ENCODE measurements around the gene EP400. TPM values are rescaled to one million over a fixed set of nuclear protein-coding genes. Genes with fewer than 3 reads are reported as not detected.

EP400 gene
- total RNA-seq, 6 donors from 2014 or later, result 21.7 to 61.8 (median 40.4) TPM

DNA sequence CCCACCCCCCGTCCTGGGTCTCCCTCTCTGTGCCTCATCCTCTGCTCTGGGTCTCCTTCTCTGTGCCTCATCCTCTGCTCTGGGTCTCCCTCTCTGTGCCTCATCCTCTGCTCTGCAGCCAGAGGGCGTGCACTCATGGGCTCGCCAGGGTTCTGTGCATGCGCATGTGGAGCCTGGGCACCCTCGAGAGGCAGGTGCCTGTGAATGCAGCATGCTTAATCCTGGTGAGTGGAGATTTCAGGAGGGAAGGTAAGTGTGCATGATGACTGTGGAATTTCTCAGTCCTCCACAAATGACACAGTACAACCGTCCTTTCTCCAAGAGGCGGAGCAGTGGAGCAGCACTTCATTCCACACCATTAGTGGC is 65.2 kb downstream of the EP400 start:
- ATAC-seq (ENCODE audit: low FRiP score in 2 of 2), result no peak
- no peak overlapping the region for H3K4me3 ChIP-seq
- TF ChIP-seq EP300 (IDR thresholded peaks at IDR 0.05) (no peak), POLR2AphosphoS5 (IDR thresholded peaks at IDR 0.05) (no peak), CTCF (IDR thresholded peaks at IDR 0.05) (no peak), POLR2A (IDR thresholded peaks at IDR 0.05) (no peak)
- H3K36me3 ChIP-seq, result peaks cover 39 to 95% (median 87%) of the 10 kb centered on the region in 4 donors
- H3K4me1 ChIP-seq, result no peaks in the 10 kb centered on the region
- WGBS, 2 donors, result 89 to 93% methylated on average over 7 of the region's 7 CpGs
- no peak for DNase-seq
- no peaks in the 10 kb centered on the region for H3K9me3 ChIP-seq
- no peaks in the 10 kb centered on the region for H3K27me3 ChIP-seq
- H3K27ac ChIP-seq, result no peak overlapping the region

DNA sequence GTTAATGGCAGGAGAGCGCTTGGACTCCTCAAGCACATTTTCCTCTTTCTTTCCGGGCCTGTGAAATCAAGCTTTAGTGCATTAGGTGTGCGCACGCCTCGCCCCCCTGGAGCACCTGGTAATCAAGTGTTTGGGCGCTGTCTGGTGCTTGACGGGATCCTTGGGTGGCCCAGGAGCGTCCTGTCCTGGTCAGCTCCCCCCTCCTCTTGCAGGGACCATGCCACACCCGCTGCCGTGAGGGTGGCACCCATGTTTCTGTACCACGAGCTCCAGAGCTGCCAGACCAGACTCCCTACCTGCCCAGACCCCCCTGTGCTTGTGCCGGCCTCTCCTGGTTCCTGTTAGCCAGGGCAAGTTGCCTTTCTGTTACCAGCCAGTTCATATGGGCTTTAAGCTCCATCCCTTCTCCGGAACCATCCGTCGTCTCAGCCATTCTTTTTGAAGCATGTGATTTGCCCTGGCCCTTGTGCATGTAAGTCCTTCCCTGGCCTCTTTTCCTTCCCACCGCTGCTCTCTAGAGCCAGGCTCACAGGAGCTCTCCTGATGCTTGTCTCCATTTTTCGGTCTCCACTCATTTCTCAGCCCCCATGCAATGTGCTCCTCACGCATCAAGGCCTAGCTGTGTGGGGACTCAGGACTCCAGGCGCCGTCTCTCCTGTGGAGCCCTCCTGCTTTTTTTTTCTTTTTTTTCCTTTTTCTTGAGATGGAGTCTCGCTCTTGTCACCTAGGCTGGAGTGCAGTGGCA is 66.1 kb downstream of the EP400 start:
- no peaks in the 10 kb centered on the region for H3K27me3 ChIP-seq
- H3K9me3 ChIP-seq, result no peaks in the 10 kb centered on the region
- no peak overlapping the region for H3K4me3 ChIP-seq
- no peak overlapping the region for H3K27ac ChIP-seq
- no peaks in the 10 kb centered on the region for H3K4me1 ChIP-seq
- peaks cover 48 to 99% (median 91%) of the 10 kb centered on the region in 4 donors for H3K36me3 ChIP-seq
- DNase-seq (peak in 1 of 2 donors; percentile 33), ATAC-seq (ENCODE audit: low FRiP score in 2 of 2) (peak in 1 of 2 donors; percentile 12)
- no peak for TF ChIP-seq CTCF (IDR thresholded peaks at IDR 0.05)
- no peak for TF ChIP-seq POLR2A (IDR thresholded peaks at IDR 0.05)
- no peak for TF ChIP-seq EP300 (IDR thresholded peaks at IDR 0.05)
- TF ChIP-seq POLR2AphosphoS5 (IDR thresholded peaks at IDR 0.05), result no peak
- WGBS, 2 donors, result 96% methylated on average over 18 to 21 of the region's 21 CpGs

DNA sequence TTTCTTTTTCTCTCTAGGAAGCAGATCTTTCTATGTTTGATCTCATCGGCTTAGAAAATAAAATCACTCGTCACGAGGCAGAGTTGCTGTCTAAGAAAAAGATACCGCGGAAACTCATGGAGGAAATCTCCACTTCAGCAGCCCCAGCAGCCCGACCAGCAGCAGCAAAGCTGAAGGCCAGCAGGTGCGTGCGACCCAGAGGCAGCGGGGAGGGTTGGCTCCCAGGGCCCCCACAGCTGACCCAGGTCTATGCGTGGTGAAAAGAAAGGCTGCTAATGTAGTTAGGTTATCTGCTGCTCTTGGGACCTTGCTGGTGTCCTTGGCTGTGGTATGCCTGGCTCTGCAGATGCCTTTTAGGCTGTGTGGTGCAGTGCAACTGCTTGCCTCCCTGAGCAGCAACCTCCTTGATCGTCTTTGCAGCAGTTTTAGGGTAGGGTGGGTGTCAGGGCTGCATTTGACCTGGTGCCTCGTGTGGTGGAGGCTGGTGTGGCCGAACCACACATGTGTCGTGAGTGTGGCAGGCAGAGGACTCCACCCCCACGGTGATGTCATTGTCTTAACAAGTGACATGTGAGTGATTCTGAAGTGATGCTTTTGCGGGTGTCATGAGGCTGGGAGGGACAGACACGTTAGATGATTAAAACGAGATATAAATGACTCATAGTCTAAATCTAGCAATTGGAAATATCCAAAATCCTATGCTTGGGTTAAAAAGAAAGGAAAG is 68.6 kb downstream of the EP400 start:
- Histone ChIP-seq H3K4me3 (no peak overlapping the region), H3K27ac (no peak overlapping the region), H3K9me3 (no peaks in the 10 kb centered on the region), H3K27me3 (no peaks in the 10 kb centered on the region), H3K36me3 (peaks cover 45 to 95% (median 79%) of the 10 kb centered on the region in 4 donors), H3K4me1 (no peaks in the 10 kb centered on the region)
- TF ChIP-seq EP300 (IDR thresholded peaks at IDR 0.05) (no peak), POLR2A (IDR thresholded peaks at IDR 0.05) (no peak), CTCF (IDR thresholded peaks at IDR 0.05) (no peak), POLR2AphosphoS5 (IDR thresholded peaks at IDR 0.05) (no peak)
- peak in 1 of 2 donors; percentile 36 for DNase-seq
- WGBS, 2 donors, result 92 to 93% methylated on average over 18 of the region's 18 CpGs
- ATAC-seq (ENCODE audit: low FRiP score in 2 of 2), result no peak

- Histone ChIP-seq H3K9me3 (no peaks in the 10 kb centered on the region), H3K4me1 (no peaks in the 10 kb centered on the region), H3K36me3 (peaks cover 49 to 95% (median 79%) of the 10 kb centered on the region in 4 donors), H3K27ac (no peak overlapping the region), H3K27me3 (no peaks in the 10 kb centered on the region), H3K4me3 (no peak overlapping the region)
- TF ChIP-seq EP300 (IDR thresholded peaks at IDR 0.05) (no peak), POLR2A (IDR thresholded peaks at IDR 0.05) (no peak)
- peak in 1 of 2 donors; percentile 77 for DNase-seq
- 95 to 97% methylated on average over 16 to 18 of the region's 18 CpGs for WGBS, 2 donors
- ATAC-seq (ENCODE audit: low FRiP score in 2 of 2), result no peak
These were observed 70.1 kb downstream of the EP400 start for GRCh38 chr12:132019891-132020290.

- 93 to 96% methylated on average over 9 of the region's 9 CpGs for WGBS, 2 donors
- TF ChIP-seq POLR2AphosphoS5 (IDR thresholded peaks at IDR 0.05) (no peak), EP300 (IDR thresholded peaks at IDR 0.05) (no peak), CTCF (IDR thresholded peaks at IDR 0.05) (no peak), POLR2A (IDR thresholded peaks at IDR 0.05) (no peak)
These were observed 70.5 kb downstream of the EP400 start for GRCh38 chr12:132020292-132020691.

More at GRCh38 chr12:132020292-132020691, 70.5 kb downstream of the EP400 start:
- H3K36me3 ChIP-seq, result peaks cover 53 to 95% (median 80%) of the 10 kb centered on the region in 4 donors
- H3K4me3 ChIP-seq, result no peak overlapping the region
- no peak overlapping the region for H3K27ac ChIP-seq
- no peak for DNase-seq
- no peaks in the 10 kb centered on the region for H3K4me1 ChIP-seq
- no peaks in the 10 kb centered on the region for H3K9me3 ChIP-seq
- ATAC-seq (ENCODE audit: low FRiP score in 2 of 2), result no peak
- H3K27me3 ChIP-seq, result no peaks in the 10 kb centered on the region

All from upper lobe of left lung (tissue), 6 donors.